Adrenal gland (tissue), 12 donors: ENCODE measurements around the gene ZBTB12. TPM values are rescaled to one million over a fixed set of nuclear protein-coding genes. Genes with fewer than 3 reads are reported as not detected.
A peak's percentile ranks its signal among the peaks of the same experiment; 100 is the strongest.

ENCODE experiments used
- DNase-seq, 7 donors: peaks; one replicate each; pipeline ENCODE4 v3.0.0-alpha.2; 2019 to 2020
- H3K27ac ChIP-seq, 5 donors: fragments of 200-600 bp; sonication (generic) in 4 of 5; 1 replicate in 3 of 5; 2 replicates in 2 of 5; pipeline versions ENCODE4 v1.5.1 to v1.8.0; 2016 to 2020; ENCODE audit warnings: mild to moderate bottlenecking in 1 of 5
- H3K27me3 ChIP-seq: fragments of 200-600 bp; 2 replicates; pipeline ENCODE4 v1.8.0; 2021
- H3K36me3 ChIP-seq, 2 donors: fragments of 200-600 bp; replicated peaks in 1 of 2; 1 replicate in 1 of 2; 2 replicates in 1 of 2; pipeline versions ENCODE4 v1.5.1 to v1.8.0; 2018 to 2022
- H3K4me1 ChIP-seq, 2 donors: fragments of 200-600 bp; replicated peaks in 1 of 2; 1 replicate in 1 of 2; 2 replicates in 1 of 2; pipeline versions ENCODE4 v1.5.1 to v1.8.0; 2018 to 2021
- H3K4me3 ChIP-seq, 4 donors: fragments of 200-600 bp; sonication (generic) in 3 of 4; one replicate each; pipeline ENCODE4 v1.5.1; 2016 to 2018
- H3K9me3 ChIP-seq, 3 donors: fragments of 200-600 bp; sonication (generic) in 1 of 3; replicated peaks in 1 of 3; 1 replicate in 2 of 3; 2 replicates in 1 of 3; pipeline versions ENCODE4 v1.5.1 to v1.8.0; 2016 to 2021
- CTCF ChIP-seq, 6 experiments: fragments of 450-650 bp in 4 of 6; fragments of 200-600 bp in 2 of 6; sonication (generic) in 1 of 6; IDR thresholded peaks; 1 replicate in 5 of 6; 2 replicates in 1 of 6; pipeline versions ENCODE4 v1.5.1 to v1.8.0; 2016 to 2021; ENCODE audit warnings: antibody characterized with exemption in 6 of 6, mild to moderate bottlenecking in 2 of 6, moderate library complexity in 1 of 6
- POLR2A ChIP-seq, 2 donors: fragments of 450-650 bp; IDR thresholded peaks; one replicate each; pipeline ENCODE4 v1.6.1; 2017; ENCODE audit warnings: antibody characterized with exemption in 2 of 2, mild to moderate bottlenecking in 2 of 2, moderate library complexity in 1 of 2
- WGBS, 4 donors: extraction: QIAGEN DNeasy Blood & Tissue Kit in 2 of 4; methylation state at CpG; one replicate each; pipeline versions ENCODE4 v1.1.5 to v1.1.7; 2013 to 2017; 5-methylcytosine and 5-hydroxymethylcytosine counted together
- intact Hi-C, 2 donors: fragments of 100-400 bp; cut with DNase I; formaldehyde crosslinking; loops; one replicate each; pipeline versions ENCODE4 v1.14.1 to v1.15.0; 2022 to 2023
- polyA plus RNA-seq, 3 donors: library from polyadenylated mRNA; stranded (reverse); fragments of 200-250 nt in 2 of 3; fragments of 350-450 nt in 1 of 3; fragmentation: Illumina TruSeq in 1 of 3; extraction: RNeasy Lipid Tissue Mini Kit (QIAGEN cat#74804) in 1 of 3; gene quantifications; one replicate each; pipeline ENCODE4 v1.2.3, GENCODE V29; 2013 to 2014
- total RNA-seq, 9 donors: library from RNA; depleted of rRNA in 4 of 9; stranded (reverse); fragments of >200 nt in 4 of 9; fragments of 120-200 nt in 1 of 9; fragmentation: NEBNext Ultra II Directional in 1 of 9; extraction: Animal tissue kit (Norgen Biotek cat#: 25700) in 1 of 9; gene quantifications; one replicate each; pipeline versions ENCODE4 v1.1.0 to v1.2.4, GENCODE V29; 2013 to 2023
- donor health status: healthy with polysubstance abuse.
- donor health status: Bipolar disorder and iron deficiency.
- donor health status: DM: yes; HTN: yes; CAD: no.
- donor health status: DM: no; HTN: no; CAD: no.
- donor health status: DM: no; HTN: no; CAD: no.
- donor health status: DM: yes; HTN: yes; CAD: no.

Gene ZBTB12
- total and polyA plus RNA-seq, 12 donors, result 0.69 to 14.5 (median 3.0) TPM

- no peak overlapping the region for H3K4me3 ChIP-seq
- H3K4me1 ChIP-seq, result no peaks in the 10 kb centered on the region
- 78 to 87% (median 82%) methylated on average over 23 to 43 of the region's 43 CpGs for WGBS, 4 donors
- intact Hi-C loops, result no loop called here
- H3K27me3 ChIP-seq, result no peaks in the 10 kb centered on the region
- peak in 1 of 7 donors; percentile 54 for DNase-seq
- H3K9me3 ChIP-seq, result no peaks in the 10 kb centered on the region
- no peak overlapping the region for H3K27ac ChIP-seq
- TF ChIP-seq POLR2A (IDR thresholded peaks at IDR 0.05) (no peak), CTCF (IDR thresholded peaks at IDR 0.05) (peak; percentile 17 to 68 (median 54))
- peaks cover 0 to 91% of the 10 kb centered on the region in 2 donors for H3K36me3 ChIP-seq
These were observed 13.3 kb downstream of the ZBTB12 start for GRCh38 chr6:31888276-31889258.

GRCh38 chr6:31887173-31888007 lies 14.5 kb downstream of the ZBTB12 start:
- Histone ChIP-seq H3K36me3 (peaks cover 0 to 91% of the 10 kb centered on the region in 2 donors), H3K4me3 (no peak overlapping the region), H3K27me3 (no peaks in the 10 kb centered on the region), H3K27ac (no peak overlapping the region), H3K4me1 (peaks cover 0 to under 1% of the 10 kb centered on the region in 2 donors), H3K9me3 (no peaks in the 10 kb centered on the region)
- DNase-seq, result no peak
- intact Hi-C loops, result no loop called here
- WGBS, 4 donors, result 75 to 83% (median 78%) methylated on average over 10 to 19 of the region's 19 CpGs
- TF ChIP-seq POLR2A (IDR thresholded peaks at IDR 0.05) (no peak), CTCF (IDR thresholded peaks at IDR 0.05) (no peak)

- Histone ChIP-seq H3K4me1 (peaks cover 0 to 6% of the 10 kb centered on the region in 2 donors), H3K27me3 (no peaks in the 10 kb centered on the region), H3K36me3 (peaks cover 0 to 91% of the 10 kb centered on the region in 2 donors), H3K4me3 (no peak overlapping the region), H3K27ac (no peak overlapping the region), H3K9me3 (no peaks in the 10 kb centered on the region)
- WGBS, 4 donors, result 93 to 95% (median 94%) methylated on average over 11 to 18 of the region's 18 CpGs
- intact Hi-C loops, result no loop called here
- no peak for DNase-seq
- TF ChIP-seq POLR2A (IDR thresholded peaks at IDR 0.05) (no peak), CTCF (IDR thresholded peaks at IDR 0.05) (no peak)
These were observed 15.3 kb downstream of the ZBTB12 start for GRCh38 chr6:31886541-31886991.

- H3K36me3 ChIP-seq, result peaks cover 0 to 96% of the 10 kb centered on the region in 2 donors
- H3K4me1 ChIP-seq, result peaks cover 0 to 6% of the 10 kb centered on the region in 2 donors
- DNase-seq, result no peak
- TF ChIP-seq POLR2A (IDR thresholded peaks at IDR 0.05) (no peak), CTCF (IDR thresholded peaks at IDR 0.05) (no peak)
- 85 to 96% (median 95%) methylated on average over 8 to 22 of the region's 22 CpGs for WGBS, 4 donors
- no peak overlapping the region for H3K4me3 ChIP-seq
- H3K27ac ChIP-seq, result no peak overlapping the region
- no peaks in the 10 kb centered on the region for H3K27me3 ChIP-seq
- no peaks in the 10 kb centered on the region for H3K9me3 ChIP-seq
- intact Hi-C loops, result no loop called here
These were observed 17.3 kb downstream of the ZBTB12 start for GRCh38 chr6:31884528-31885035.
